GM18502 (cell line): ENCODE data around the gene HOXD3.

Experiments
- ATAC-seq: cut with Tn5 transposase; IDR thresholded peaks from one replicate; pipeline ENCODE4 v1.9.1; 2021; ENCODE audit warnings: mild to moderate bottlenecking; ENCODE audit not compliant: unreplicated experiment, poor library complexity

HOXD3 gene

GRCh38 chr2:176132205-176133171 lies 24.6 kb upstream of the HOXD3 start:
- ATAC-seq, result no peak

- no peak for ATAC-seq
Observed at GRCh38 chr2:176133389-176133788, 23.7 kb upstream of the HOXD3 start.

- ATAC-seq, result no peak
Observed at GRCh38 chr2:176134035-176134434, 23.1 kb upstream of the HOXD3 start.

GRCh38 chr2:176135035-176135440 lies 22.1 kb upstream of the HOXD3 start:
- ATAC-seq, result no peak

GRCh38 chr2:176136374-176137251 lies 20.5 kb upstream of the HOXD3 start:
- no peak for ATAC-seq

- ATAC-seq, result no peak
Observed at GRCh38 chr2:176137252-176137580, 19.9 kb upstream of the HOXD3 start.

GRCh38 chr2:176137906-176138305 lies 19.2 kb upstream of the HOXD3 start:
- no peak for ATAC-seq

- no peak for ATAC-seq
Observed at GRCh38 chr2:176138526-176138922, 18.6 kb upstream of the HOXD3 start.

GRCh38 chr2:176138923-176139660 lies 18.0 kb upstream of the HOXD3 start:
- ATAC-seq, result no peak

GRCh38 chr2:176139661-176140512 lies 17.2 kb upstream of the HOXD3 start:
- ATAC-seq, result no peak

- ATAC-seq, result peak; percentile 89
Observed at GRCh38 chr2:176140513-176141317, 16.4 kb upstream of the HOXD3 start.

- no peak for ATAC-seq
Observed at GRCh38 chr2:176142281-176142680, 14.8 kb upstream of the HOXD3 start.

- ATAC-seq, result no peak
Observed at GRCh38 chr2:176145085-176145969, 11.8 kb upstream of the HOXD3 start.

GRCh38 chr2:176146101-176146500 lies 11.0 kb upstream of the HOXD3 start:
- no peak for ATAC-seq

GRCh38 chr2:176146645-176147044 lies 10.5 kb upstream of the HOXD3 start:
- ATAC-seq, result no peak

GRCh38 chr2:176147210-176147799 lies 9.8 kb upstream of the HOXD3 start:
- ATAC-seq, result no peak

- no peak for ATAC-seq
Observed at GRCh38 chr2:176147800-176148496, 9.2 kb upstream of the HOXD3 start.
